Activated naive CD4-positive, alpha-beta T cell treated with anti-CD3 and anti-CD28 coated beads, Interleukin-2, amount 10 ng/mL, durations not matched to agents 7 days and 5 days (primary cell): ENCODE measurements around the gene TEAD1.

Source experiments
- CTCF ChIA-PET: fragments of 350-600 bp; sonication (Branson Sonifier 250); formaldehyde crosslinking; loops from one replicate; lab custom pipeline; 2021; ENCODE audit warnings: antibody characterized with exemption; lab: Charles Lee
- DNase-seq: peaks from one replicate; pipeline ENCODE4 v3.0.0-alpha.2; 2020
- H3K27ac Mint-ChIP-seq: one replicate; pipeline ENCODE4 v1.8.0; 2021; ENCODE audit warnings: mild to moderate bottlenecking, moderate library complexity, mixed read lengths
- H3K27me3 Mint-ChIP-seq: one replicate; pipeline ENCODE4 v1.8.0; 2021; ENCODE audit warnings: mild to moderate bottlenecking, mixed read lengths
- H3K36me3 Mint-ChIP-seq: one replicate; pipeline ENCODE4 v1.8.0; 2021; ENCODE audit warnings: mixed read lengths
- H3K4me1 Mint-ChIP-seq: one replicate; pipeline ENCODE4 v1.8.0; 2021; ENCODE audit warnings: mixed read lengths
- H3K4me3 Mint-ChIP-seq: one replicate; pipeline ENCODE4 v1.8.0; 2021; ENCODE audit warnings: mild to moderate bottlenecking, moderate library complexity, mixed read lengths
- H3K9me3 Mint-ChIP-seq: one replicate; pipeline ENCODE4 v1.8.0; 2021; ENCODE audit warnings: mixed read lengths

The TEAD1 gene

DNA sequence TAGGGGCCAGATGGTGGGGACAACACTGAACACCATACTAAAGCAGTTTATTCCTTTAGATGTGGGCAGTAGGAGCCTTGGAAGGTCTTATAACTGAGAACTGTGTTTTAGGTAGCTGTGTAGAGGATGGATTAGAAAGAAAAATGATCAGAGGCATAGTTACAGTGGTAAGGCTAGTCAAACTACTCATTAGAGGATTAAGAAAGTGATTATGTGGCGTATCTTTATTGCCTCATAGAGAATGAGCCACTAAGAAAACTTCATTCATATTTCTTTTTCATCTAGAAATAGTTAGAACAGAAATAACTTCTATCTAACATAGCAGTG lies 179.1 kb downstream of the TEAD1 start:
- no peak for DNase-seq
- H3K36me3 Mint-ChIP-seq: no peaks in the 10 kb centered on the region
- H3K27me3 Mint-ChIP-seq: peaks cover 7% of the 10 kb centered on the region
- H3K4me3 Mint-ChIP-seq: no peak overlapping the region
- H3K27ac Mint-ChIP-seq: no peak overlapping the region
- CTCF ChIA-PET: interaction anchor here (0.7 to 0.8 kb wide), 2 partner anchors 12 to 306 kb away, joined by 3 read pairs; no protein-coding TSS in a partner anchor
- H3K4me1 Mint-ChIP-seq: peaks cover 5% of the 10 kb centered on the region
- no peaks in the 10 kb centered on the region for H3K9me3 Mint-ChIP-seq

DNA sequence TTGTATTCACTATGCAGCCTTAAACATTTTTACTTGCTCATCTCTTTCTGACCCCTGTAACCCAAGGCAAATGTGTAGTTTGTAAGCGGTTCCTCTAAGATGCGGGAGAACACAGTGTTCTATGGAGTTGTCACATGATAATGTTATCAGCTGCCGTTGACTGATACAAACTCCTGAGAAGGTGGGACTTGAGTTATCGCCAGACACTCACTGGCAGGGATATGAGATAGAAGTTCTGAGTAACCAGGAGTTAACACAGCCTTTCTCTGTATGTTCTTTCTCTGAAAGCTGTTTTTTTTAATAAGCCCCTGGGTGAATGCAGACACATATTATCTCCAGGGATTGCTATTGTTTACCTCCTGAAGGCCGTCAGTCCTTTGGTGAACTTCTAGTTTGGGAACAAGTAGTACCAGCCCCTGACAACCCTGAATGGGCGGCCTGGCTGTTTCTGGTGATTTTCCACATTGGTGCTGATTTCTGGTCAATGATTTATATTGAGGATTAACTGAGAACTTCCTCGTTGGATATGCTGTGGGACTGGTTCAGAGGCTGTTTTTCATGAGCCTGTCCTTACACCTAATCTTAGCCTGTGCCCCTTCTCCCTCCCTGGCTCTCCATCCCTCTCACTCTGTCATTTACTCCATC lies 179.6 kb downstream of the TEAD1 start:
- Mint-ChIP-seq H3K36me3 (no peaks in the 10 kb centered on the region), H3K27me3 (peaks cover 7% of the 10 kb centered on the region), H3K4me1 (peaks cover 5% of the 10 kb centered on the region), H3K27ac (no peak overlapping the region), H3K9me3 (no peaks in the 10 kb centered on the region), H3K4me3 (no peak overlapping the region)
- CTCF ChIA-PET: interaction anchor here (0.8 kb wide), 1 partner anchor 12 kb away, joined by 3 read pairs; no protein-coding TSS in a partner anchor
- DNase-seq: no peak

DNA sequence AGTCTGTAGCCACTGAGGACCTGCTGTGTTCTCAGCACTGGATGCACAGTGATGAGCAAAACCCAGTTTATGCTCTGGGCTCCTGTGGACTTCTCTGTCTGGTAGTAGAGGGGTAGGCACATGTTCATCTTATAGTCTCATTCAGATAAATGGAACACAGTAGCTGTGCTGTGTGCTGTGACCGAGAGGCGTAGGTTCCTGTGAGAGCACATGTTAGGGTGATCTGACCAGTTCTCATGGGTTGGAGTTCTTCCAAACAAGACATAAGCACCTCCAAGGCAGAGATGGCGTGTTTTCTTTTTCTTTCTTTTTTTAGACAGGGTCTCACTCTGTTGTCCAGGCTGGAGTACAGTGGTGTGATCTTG lies 180.1 kb downstream of the TEAD1 start:
- Mint-ChIP-seq H3K27me3 (peaks cover 7% of the 10 kb centered on the region), H3K27ac (no peak overlapping the region), H3K4me3 (no peak overlapping the region), H3K36me3 (no peaks in the 10 kb centered on the region), H3K9me3 (no peaks in the 10 kb centered on the region), H3K4me1 (peaks cover 5% of the 10 kb centered on the region)
- no peak for DNase-seq
- CTCF ChIA-PET: no interaction called here

DNA sequence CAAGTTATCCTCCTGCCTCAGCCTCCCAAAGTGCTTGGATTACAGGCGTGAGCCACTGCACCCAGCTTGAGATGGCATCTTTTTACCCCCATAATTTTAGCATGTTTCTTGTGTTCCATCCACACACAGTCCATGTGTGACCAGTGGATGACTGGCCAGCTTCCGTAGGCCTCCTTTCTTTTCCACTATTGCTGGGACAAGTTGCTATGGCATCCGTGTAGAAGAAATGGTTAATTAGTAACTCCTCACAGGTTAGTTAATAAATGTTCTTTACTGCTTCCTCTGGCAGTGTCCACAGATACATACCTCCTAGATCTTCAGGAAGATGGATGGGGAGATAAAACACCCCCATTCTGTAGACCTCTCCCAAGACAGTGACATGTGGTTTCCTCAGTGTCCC lies 180.6 kb downstream of the TEAD1 start:
- H3K9me3 Mint-ChIP-seq: no peaks in the 10 kb centered on the region
- H3K4me3 Mint-ChIP-seq: no peak overlapping the region
- peaks cover 7% of the 10 kb centered on the region for H3K27me3 Mint-ChIP-seq
- no peak for DNase-seq
- no peak overlapping the region for H3K27ac Mint-ChIP-seq
- peaks cover 5% of the 10 kb centered on the region for H3K4me1 Mint-ChIP-seq
- CTCF ChIA-PET: no interaction called here
- no peaks in the 10 kb centered on the region for H3K36me3 Mint-ChIP-seq

DNA sequence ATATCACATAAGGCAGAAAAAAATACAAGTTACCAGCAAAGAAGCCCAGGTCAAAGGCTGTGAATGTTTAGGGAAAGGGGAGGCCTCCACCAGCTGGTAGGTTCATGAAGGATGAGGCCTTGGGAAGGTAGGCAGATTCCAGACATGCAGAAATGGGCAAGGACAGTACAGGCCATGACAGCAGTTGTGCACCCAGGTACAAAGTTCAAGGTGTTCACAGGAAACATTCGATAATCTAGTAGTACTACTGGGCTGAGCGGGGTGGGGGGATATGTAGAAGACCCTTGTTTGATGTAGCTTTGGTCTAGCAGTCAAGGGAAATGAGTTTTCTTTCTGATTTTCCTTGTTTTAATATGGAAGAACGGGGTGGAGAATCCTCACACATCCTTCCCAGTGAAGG lies 182.1 kb downstream of the TEAD1 start:
- CTCF ChIA-PET: no interaction called here
- peaks cover 5% of the 10 kb centered on the region for H3K4me1 Mint-ChIP-seq

DNA sequence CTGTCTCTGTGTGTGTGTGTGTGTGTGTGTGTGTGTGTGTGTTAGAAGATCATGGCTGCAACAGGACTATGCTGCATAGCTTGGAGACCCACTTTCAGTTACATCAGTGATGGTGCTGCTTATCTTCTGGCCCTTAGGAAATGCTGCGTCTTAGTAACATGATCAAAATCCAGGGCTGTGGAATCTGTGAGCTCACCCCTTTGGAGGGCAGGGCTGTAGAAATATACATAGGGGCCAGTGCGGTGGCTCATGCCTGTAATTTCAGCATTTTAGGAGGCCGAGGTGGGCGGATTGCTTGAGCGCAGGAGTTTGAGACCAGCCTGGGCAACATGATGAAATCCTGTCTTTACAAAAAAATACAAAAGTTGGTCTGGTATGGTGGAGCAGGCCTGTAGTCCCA lies 183.4 kb downstream of the TEAD1 start:
- Mint-ChIP-seq H3K4me3 (no peak overlapping the region), H3K36me3 (no peaks in the 10 kb centered on the region), H3K27me3 (peaks cover 18% of the 10 kb centered on the region), H3K4me1 (no peaks in the 10 kb centered on the region), H3K9me3 (no peaks in the 10 kb centered on the region), H3K27ac (no peak overlapping the region)
- DNase-seq: no peak
- CTCF ChIA-PET: no interaction called here

More for the DNA sequence above, 182.1 kb downstream of the TEAD1 start:
- Mint-ChIP-seq H3K27ac (no peak overlapping the region), H3K4me3 (no peak overlapping the region), H3K27me3 (peaks cover 13% of the 10 kb centered on the region), H3K36me3 (no peaks in the 10 kb centered on the region), H3K9me3 (no peaks in the 10 kb centered on the region)
- no peak for DNase-seq

DNA sequence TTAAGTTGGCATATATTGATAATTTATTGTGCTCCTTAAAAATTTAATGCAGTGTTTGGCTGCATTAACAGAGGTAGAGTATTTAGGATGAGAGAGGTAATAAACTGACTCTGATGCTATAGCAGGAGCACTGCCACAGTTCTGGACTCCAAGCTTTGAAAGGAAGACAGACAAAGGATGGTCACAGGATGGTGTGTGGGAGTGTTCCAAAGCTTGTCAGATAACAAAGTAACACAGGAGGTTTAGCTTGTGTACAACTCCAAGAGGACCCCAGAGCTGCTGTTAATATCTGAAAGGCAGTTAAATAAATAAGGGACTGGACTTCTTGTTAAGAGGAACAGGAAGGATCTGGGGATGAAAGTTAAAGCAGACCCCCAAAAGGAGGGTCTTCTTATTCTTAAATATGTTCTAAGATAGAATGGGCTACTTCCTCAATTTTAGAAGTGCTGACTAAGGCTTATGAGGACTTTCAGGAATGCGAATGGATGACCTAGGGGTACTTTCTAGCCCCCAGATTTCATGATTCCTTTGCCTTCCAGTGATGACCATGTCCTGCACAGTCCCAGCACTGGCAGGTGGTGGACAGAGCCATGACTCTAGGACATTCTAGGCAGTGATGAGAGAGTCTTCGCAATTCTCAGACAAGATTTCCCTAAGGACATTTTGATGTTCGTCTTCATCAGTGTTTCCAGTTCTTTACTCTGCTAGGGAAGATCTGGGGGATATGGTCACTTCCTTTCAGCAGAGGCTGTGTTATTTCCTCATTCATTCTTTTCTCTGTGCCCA lies 185.8 kb downstream of the TEAD1 start:
- peaks cover 42% of the 10 kb centered on the region for H3K27me3 Mint-ChIP-seq
- no peak overlapping the region for H3K27ac Mint-ChIP-seq
- H3K4me1 Mint-ChIP-seq: peaks cover 2% of the 10 kb centered on the region

DNA sequence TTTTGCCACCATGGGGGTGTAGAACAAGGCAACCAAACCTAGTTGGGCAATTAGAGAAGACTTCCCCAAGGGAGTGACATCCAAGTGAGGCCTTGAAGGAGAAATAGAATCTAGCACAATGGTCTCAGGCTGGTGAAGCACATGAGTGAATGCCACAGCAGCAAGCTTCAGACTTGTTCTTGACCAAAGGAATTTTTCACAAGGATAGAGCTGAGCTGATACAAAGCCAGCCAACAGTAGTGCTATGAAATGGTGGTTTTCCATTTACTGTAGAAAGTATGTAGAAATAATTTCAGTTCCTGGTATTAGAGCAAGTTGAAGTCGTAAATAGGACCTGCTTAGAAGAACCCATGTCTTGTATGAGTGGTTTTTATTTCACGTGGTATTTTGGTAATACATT lies 186.6 kb downstream of the TEAD1 start:
- H3K27ac Mint-ChIP-seq: no peak overlapping the region
- H3K9me3 Mint-ChIP-seq: no peaks in the 10 kb centered on the region
- no peak for DNase-seq
- no peaks in the 10 kb centered on the region for H3K36me3 Mint-ChIP-seq
- H3K4me1 Mint-ChIP-seq: peaks cover 2% of the 10 kb centered on the region
- peaks cover 46% of the 10 kb centered on the region for H3K27me3 Mint-ChIP-seq
- no peak overlapping the region for H3K4me3 Mint-ChIP-seq
- CTCF ChIA-PET: no interaction called here

More for the DNA sequence above, 185.8 kb downstream of the TEAD1 start:
- H3K36me3 Mint-ChIP-seq: no peaks in the 10 kb centered on the region
- H3K4me3 Mint-ChIP-seq: no peak overlapping the region
- CTCF ChIA-PET: interaction anchor here (1.3 kb wide), 1 partner anchor 29 kb away, joined by 3 read pairs; no protein-coding TSS in a partner anchor
- DNase-seq: no peak
- H3K9me3 Mint-ChIP-seq: no peaks in the 10 kb centered on the region

DNA sequence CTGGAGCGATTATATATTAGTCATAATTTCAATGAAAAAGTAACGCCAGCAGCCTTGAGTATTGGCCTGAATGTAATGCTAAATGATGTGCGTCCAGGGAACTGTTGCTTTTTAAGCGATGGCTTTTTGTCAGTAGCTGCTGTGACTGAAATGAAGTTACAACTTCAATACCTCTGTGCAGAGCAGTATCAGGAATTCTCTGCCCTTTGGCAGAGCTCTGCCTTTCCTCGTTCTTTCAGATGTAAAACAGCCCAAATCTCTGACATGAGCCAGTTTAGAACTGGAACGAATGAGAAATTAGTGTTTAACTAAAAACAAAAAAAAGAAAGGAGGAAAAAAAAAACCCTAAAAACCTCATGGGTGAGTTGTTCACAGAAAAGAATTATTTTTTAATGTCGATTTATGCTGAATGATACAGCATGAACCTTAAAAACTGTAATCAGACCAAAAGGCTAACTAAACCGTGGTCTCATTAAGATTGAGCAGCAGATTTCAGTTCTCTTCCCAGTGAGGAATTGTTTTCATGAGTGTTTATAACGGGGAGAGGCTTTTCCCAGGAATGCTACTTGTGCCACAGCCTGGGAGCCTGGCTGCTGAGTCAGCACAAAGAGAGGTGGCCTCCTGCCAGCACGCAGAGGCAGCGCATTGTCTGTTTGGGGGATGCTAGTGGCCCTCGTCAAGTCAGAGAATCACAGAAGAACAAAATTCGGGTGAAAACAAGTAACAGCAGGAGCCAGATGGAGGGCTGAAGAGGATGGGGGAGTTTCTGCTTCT lies 188.7 kb downstream of the TEAD1 start:
- CTCF ChIA-PET: no interaction called here
- Mint-ChIP-seq H3K4me1 (peaks cover 2% of the 10 kb centered on the region), H3K27me3 (peaks cover 61% of the 10 kb centered on the region), H3K9me3 (no peaks in the 10 kb centered on the region), H3K36me3 (no peaks in the 10 kb centered on the region), H3K4me3 (no peak overlapping the region), H3K27ac (no peak overlapping the region)
- no peak for DNase-seq

DNA sequence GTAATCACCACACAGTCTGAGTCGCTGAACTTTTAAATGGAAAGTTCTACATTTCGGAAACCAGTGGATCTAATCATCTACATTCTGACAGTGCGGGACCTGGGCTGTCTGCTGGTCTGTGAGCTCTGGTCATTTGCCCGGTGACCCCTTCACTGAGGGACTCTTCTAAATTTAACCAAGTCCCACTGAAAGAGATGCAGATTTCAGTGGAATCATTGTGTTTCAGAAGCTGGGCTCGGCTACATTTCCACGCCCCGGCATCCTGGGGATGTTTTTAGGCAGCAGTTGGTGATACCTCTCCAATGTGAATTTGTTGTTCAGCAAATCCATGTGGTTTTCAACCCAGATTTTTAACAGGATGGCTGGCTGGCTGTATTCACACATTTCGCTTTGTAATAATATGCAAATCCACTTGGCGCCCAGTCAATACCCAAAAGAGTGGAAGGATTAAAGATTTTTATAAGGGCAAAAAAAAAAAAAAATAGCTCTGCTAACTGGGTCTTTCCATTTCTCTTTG lies 189.4 kb downstream of the TEAD1 start:
- H3K4me3 Mint-ChIP-seq: no peak overlapping the region
- no peak for DNase-seq
- no peak overlapping the region for H3K27ac Mint-ChIP-seq
- H3K9me3 Mint-ChIP-seq: no peaks in the 10 kb centered on the region
- peaks cover 67% of the 10 kb centered on the region for H3K27me3 Mint-ChIP-seq
- H3K36me3 Mint-ChIP-seq: no peaks in the 10 kb centered on the region
- CTCF ChIA-PET: interaction anchor here (1.0 kb wide), 1 partner anchor 25 kb away, joined by 3 read pairs; no protein-coding TSS in a partner anchor
- H3K4me1 Mint-ChIP-seq: peaks cover 2% of the 10 kb centered on the region

DNA sequence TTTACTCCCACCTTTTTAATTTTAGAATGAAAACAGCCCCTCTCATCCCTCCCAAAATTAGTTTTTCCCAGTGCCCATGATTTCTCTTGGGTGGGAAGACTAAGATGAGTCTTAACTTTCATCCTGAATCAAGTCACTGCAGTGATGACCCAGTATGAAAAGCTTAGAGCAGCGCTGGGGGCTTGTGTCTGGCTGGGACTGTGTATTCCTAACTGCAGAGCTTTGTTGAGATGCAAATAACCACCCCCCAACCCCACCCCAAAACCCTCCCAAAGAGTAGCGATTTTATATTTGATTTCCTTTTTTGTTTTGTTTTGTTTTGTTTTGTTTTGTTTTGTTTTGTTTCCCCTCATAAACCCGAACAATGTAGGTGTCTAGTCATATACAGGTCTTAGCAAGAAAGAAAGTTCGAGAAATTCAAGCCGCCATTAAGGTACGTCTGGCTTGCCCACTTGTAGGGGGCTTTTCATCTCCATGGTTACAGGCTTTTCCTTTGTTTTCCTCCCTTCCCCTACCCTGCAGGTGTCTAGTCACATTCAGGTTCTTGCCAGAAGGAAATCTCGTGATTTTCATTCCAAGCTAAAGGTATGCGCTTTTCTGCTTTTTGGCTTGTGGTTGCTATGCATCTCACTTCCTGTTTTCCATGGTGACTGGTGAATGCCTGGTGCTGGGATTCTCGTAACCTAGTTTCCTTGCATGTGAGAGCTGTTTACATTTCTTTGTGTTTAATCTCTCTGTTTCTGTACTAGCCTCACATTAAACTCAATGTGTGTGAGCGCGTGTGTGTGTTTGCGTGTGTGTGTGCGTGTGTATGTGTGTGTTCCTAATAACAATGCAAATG lies 190.3 kb downstream of the TEAD1 start:
- Mint-ChIP-seq H3K27me3 (peaks cover 73% of the 10 kb centered on the region), H3K9me3 (no peaks in the 10 kb centered on the region), H3K27ac (no peak overlapping the region), H3K4me1 (peaks cover 2% of the 10 kb centered on the region), H3K36me3 (no peaks in the 10 kb centered on the region), H3K4me3 (no peak overlapping the region)
- no peak for DNase-seq
- CTCF ChIA-PET: interaction anchor here (1.0 kb wide), 1 partner anchor 24 kb away, joined by 3 read pairs; no protein-coding TSS in a partner anchor

DNA sequence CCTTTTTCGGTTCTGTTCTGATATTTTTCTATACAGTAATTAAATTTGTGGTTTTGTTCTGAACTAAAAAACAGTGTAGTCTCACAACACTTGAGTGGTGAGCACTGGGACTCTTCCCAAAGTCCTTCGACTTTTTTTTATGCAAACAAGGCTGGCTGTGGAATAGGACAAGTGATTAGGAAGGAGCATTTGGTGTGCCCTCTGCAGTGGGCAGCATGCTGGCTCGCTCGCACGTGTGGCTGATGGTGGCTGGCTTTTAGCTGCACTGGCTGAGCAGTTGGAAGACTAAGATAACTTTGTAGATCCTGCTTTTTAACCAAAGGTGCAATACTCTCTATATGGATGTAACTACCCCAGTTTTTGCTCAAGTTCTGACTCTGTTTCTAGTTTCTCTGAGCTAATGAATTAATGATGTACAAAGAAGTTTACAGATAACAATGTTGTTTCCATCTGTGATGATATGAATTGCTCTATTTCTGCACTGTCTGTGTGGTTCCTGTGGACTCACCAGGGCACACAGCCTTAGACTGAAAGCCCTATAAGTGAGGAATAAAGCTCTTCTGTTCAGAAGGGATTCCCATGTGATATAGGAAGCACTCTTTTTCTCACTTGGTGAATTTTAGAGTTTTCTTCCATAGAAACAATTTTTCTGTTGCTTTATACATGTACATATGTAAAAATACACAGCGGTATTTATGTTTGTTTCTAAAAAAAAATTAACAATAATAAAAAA lies 191.8 kb downstream of the TEAD1 start:
- H3K27ac Mint-ChIP-seq: no peak overlapping the region
- no peak overlapping the region for H3K4me3 Mint-ChIP-seq
- peaks cover 2% of the 10 kb centered on the region for H3K4me1 Mint-ChIP-seq
- H3K36me3 Mint-ChIP-seq: no peaks in the 10 kb centered on the region
- CTCF ChIA-PET: interaction anchor here (0.7 kb wide), 1 partner anchor 66 kb away, joined by 3 read pairs; no protein-coding TSS in a partner anchor
- H3K27me3 Mint-ChIP-seq: peaks cover 68% of the 10 kb centered on the region
- no peaks in the 10 kb centered on the region for H3K9me3 Mint-ChIP-seq
- DNase-seq: no peak

DNA sequence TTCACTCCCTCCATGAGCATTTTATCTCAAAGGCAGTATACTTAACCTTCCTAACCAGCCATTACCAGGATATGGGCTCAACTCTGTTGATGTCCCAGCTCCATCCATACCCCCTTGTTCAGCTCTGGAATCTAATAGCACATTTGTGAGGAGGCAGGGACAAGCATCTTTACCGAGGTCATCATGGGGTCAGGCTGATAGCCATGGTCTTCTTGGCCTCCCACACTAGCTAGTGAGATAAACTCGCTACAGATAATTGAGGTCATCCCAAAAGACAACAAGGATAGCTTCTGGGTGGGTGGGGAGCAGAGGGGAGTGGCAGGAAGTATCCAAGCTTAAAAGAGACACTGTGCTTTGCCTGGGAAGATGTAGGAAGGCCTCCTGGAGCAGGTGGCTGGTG lies 193.3 kb downstream of the TEAD1 start:
- H3K4me3 Mint-ChIP-seq: no peak overlapping the region
- H3K27me3 Mint-ChIP-seq: peaks cover 60% of the 10 kb centered on the region
- H3K36me3 Mint-ChIP-seq: no peaks in the 10 kb centered on the region
- peaks cover 2% of the 10 kb centered on the region for H3K4me1 Mint-ChIP-seq
- no peak for DNase-seq
- H3K9me3 Mint-ChIP-seq: no peaks in the 10 kb centered on the region
- H3K27ac Mint-ChIP-seq: no peak overlapping the region
- CTCF ChIA-PET: no interaction called here
